NCI-H2196 treated with DMSO at 0.1 percent for 48 hours (cell line): Measurements from ENCODE around the gene ARSG.
"Not testable (repeated sequence)": the region's sequence is repeated elsewhere in the genome, so short reads cannot be mapped to it uniquely, and the experiment has no call there.

Experiments used
- DNase-seq: peaks from one replicate; lab custom pipeline; 2025; ENCODE audit not compliant: unreplicated experiment; lab: John Stamatoyannopoulos, UW

Gene ARSG

GRCh38 chr17:68304706-68305105 is 13.4 kb downstream of the ARSG start:
- no peak for DNase-seq

DNA sequence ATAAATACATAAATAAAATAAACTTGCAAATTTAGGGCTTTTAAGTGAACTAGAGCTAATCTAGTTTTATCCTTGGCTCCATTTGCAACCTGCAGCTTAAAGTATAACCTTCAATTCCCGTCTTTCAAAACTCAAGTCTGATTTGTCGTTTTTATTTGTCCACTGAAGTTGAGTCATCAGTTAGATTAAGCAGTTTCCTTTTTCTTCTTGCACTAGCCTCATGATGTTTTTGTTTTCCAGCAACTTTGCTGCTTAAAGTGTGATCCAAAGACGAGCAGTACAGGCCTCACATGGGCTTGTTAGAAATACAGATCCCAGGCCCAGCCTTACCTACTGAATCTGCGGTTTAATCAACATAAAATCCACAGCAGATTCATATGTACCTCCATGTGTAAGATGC is 13.8 kb downstream of the ARSG start:
- no peak for DNase-seq

- DNase-seq = no peak
Measured at GRCh38 chr17:68306819-68307218, 15.5 kb downstream of the ARSG start.

- DNase-seq = no peak
Measured at GRCh38 chr17:68307443-68307842, 16.1 kb downstream of the ARSG start.

- DNase-seq = not testable (repeated sequence)
Measured at GRCh38 chr17:68308486-68308885, 17.2 kb downstream of the ARSG start.

GRCh38 chr17:68309066-68309670 is 17.9 kb downstream of the ARSG start:
- not testable (repeated sequence) for DNase-seq

DNA sequence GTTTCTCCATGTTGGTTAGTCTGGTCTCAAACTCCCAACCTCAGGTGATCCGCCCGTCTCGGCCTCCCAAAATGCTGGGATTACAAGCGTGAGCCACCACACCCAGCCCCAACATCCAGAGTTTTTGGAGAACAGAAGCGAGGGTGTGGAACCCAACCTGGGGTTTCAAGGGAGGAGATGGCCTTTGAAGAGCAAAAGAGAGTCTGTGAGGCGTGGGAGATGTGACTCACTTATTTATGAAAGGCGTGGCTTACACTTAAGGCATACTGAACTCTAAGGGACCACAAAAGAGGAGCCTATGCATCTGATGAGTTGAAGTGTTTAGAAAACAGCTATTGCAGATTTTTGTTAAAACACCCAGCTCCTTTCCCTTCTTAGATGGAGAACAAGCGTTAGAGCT is 18.9 kb downstream of the ARSG start:
- DNase-seq = no peak

DNA sequence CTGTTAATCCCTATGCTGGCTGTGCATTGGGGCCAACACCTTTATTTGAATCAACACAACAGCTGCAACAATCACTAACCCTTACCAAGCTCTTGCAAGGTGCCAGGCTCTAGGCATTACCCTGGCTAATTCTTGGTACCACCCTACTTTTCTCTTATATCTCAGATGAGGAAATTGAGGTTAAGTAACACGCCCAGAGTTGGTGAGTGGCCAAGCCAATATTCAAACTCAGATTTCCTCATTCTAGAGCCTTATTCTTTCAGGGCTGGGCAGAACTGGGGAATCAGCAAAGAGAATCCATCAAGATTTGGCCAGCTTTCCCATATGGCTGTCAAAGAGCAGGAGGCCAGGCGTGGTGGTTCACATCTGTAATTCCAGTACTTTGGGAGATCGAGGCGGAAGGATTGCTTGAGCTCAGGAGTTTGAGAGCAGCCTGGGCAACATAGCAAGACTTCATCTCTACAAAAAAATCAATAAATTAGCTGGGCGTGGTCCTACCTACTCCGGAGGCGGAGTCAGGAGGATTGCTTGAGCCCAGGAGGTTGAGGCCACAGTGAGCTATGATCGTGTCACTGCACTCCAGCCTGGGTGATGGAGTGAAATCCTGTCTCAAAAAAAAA is 23.7 kb downstream of the ARSG start:
- no peak for DNase-seq

- no peak for DNase-seq
Measured at GRCh38 chr17:68315930-68316329, 24.6 kb downstream of the ARSG start.

DNA sequence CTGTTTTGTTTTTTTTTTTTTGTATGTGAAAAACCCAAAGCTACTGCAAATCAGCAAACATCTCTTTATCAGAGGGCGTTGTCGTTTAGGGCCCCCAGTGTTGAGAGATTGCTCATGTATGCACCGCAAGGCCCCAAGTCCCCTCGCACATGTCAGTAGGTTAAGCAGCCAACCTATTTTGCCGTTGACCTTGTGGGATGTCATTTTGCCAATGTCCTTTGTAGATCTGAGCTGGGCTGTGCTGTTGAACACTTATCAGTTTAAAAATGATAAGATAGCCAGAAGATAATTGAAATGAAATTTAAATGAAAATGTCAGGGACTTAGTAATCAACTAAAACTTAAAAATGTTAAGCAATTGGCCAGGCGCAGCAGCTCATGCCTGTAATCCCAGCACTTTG is 26.2 kb downstream of the ARSG start:
- DNase-seq = no peak

- no peak for DNase-seq
Measured at GRCh38 chr17:68318103-68318991, 27.1 kb downstream of the ARSG start.

DNA sequence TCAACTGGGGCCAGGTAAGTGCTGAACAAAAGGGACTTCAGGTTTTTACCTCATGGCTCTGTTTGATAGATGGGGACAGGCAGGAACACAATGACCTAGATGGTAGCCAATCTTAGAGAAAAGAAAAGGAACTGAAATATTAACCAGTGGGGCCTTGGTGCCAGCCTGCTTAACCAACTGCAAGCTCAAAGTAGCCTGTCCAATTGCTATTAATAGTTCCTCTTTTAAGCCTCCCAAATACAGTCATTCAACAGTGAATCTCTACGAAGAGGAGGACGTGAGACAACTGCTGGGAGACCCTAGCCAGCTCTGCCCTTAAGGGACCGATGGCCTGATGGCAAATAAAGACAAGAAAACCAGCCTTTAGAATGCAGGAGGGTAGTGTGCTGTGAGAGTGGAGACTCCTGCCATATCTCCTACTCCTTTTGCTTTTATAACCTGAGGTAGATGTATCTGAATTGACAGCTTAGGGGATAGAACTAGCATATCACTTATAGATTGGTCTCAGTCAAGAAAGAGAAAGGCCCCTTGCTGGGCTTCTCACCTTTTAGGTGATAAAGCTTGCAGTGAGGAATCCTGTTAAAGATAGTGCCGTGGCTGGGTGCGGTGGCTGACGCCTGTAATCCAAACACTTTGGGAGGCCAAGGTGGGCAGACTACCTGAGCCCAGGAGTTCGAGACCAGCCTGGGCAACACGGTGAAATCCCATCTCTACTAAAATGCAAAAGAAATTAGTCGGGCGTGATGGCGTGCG is 28.3 kb downstream of the ARSG start:
- DNase-seq = no peak

DNA sequence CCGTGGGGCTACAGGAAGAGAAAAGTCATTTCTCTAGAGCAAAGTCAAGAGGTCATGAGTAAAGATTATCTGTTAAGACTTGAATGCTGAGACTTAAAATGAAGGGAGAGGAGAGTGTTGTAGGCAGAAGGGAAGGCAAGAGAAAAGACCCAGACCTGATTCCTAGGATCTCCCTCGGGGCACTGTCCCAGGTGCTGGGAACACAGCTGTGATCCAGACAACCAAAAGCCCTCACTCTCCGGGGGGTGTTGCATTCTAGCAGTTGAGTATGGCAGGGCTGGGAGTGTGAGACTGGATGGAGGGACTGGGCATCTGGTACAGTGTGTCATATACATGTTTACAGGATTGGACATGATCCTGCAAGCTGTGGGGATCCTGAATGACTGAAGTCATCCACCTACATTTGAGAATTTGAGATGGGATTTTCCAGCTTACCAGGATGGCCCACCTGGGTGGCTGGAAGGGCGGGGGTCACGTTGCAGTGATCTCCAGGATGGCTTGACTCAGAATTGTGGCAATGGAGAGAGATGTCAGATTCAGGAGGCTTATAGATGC is 29.1 kb downstream of the ARSG start:
- no peak for DNase-seq

DNA sequence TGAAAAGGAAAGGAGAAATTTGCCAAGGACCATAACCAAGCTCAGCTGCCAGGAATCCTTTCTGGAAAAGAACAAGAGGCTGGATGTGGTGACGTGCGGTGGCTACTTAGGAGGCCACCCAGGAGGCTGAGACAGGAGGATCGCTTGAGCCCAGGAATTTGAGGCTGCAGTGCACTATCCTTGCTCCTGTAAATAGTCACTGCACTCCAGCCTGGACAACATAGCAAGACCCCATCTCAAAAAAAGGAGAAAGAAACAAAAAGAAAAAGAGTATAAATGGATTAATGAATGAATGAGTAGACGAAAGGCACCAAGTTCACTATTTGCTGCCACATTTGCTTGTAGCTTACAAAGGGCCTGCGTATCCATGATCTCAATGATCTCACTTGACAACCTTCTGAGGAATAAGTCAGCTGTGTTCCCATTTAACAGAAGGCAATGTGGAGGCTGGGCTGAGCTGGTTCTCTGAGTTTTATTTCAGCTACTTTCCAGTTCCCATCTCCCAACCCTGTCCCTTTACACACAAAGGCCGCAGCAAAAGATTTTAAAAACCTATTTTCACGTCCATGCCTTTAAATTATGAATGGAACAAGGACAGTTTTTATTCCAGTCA is 29.8 kb downstream of the ARSG start:
- DNase-seq = no peak

DNA sequence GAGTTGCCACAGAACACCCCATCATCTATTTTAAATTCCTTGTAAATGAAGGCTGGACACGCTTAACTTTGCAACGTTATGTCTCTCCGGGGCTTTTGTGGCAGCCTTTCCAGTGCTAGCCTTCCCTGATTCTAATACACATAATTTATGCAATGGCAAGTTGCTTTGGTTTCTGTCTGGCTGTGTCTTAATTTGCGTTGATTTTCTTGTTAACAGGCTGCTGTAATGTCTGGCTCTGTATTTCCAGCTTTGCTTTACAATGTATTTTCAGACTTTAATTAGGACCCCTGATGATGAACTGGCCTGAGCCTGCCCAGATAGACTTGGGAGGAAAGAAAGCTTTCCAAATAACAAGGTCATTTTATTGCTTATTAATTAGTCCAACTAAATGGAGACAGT is 30.3 kb downstream of the ARSG start:
- DNase-seq = no peak

- DNase-seq = no peak
Measured at GRCh38 chr17:68322630-68323029, 31.3 kb downstream of the ARSG start.

DNA sequence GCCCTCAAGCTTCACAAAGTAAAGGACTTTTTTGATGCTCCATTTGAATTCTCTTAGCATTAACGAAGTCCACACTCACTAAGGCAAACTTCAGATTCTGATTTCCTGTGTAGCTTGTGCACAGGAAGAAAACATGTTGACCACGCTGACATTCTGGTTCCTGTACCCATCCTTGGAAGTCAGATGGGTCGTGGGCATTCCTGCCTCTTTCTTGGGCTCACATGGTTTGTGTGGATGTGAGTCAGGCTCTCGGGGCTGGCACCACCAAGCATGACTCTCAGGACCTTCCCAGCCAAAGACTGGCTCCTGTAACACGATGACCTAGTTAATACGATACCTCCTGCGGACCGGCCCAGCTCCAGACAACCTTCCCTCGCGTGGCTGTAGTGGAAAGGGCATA is 32.8 kb downstream of the ARSG start:
- DNase-seq = no peak

DNA sequence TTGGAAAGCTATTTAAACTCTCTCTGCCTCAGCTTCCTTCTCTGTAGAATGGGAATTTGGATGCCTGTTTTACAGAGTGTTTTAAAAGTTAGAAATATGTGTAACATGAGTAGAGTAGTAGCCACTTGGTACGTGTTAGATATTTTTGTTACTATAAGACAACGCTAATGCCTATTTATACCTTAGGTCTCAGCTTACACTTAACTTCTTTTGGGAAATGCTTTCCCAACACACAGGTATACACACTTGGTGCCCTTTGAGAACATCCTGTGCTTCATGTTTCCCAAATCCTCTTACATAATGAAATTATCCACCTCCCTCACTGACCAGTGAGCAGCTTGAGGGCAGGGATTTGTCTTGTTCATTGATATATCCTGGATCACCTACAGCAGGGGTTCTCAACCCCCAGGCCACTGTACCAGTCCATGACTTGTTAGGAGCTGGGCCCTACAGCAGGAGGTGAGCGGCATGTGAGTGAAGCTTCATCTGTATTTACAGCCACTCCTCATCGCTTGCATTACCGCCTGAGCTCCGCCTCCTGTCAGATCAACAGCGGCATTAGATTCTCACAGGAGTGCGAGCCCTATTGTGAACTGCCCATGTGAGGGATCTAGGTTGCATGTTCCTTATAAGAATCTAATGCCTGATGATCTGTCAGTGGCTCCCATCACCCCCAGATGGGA is 33.5 kb downstream of the ARSG start:
- no peak for DNase-seq

DNA sequence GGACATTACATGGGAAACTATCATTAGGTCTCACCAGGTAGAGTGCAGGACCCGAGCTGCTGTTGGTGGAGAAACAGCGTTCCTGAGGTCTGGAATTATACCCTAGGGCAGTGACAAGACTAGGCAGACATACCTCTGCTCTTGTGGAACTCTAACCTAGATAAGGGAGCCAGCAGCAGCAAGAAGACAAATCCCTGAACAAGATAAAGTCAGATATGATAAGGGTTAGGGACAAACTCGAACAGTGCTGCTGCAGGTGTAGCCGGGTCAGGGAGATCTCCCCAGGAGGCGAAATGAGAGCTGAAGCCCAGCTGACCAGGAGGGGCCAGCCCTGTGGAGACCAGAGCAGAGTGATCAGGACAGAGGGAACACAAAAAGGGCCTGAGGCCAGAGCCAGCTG is 34.7 kb downstream of the ARSG start:
- DNase-seq = no peak

GRCh38 chr17:68326681-68327080 is 35.4 kb downstream of the ARSG start:
- DNase-seq = no peak
